ENCODE measurements around the gene SUPT4H1.

Gene SUPT4H1

GRCh38 chr17:58307468-58308172 is 44.4 kb downstream of the SUPT4H1 start:
- no peak for DNase-seq (ENCODE audit: low read depth in 2 of 2, low spot score in 1 of 2)

GRCh38 chr17:58306131-58306951 is 45.7 kb downstream of the SUPT4H1 start:
- no peak for DNase-seq (ENCODE audit: low read depth in 2 of 2, low spot score in 1 of 2)

- DNase-seq (ENCODE audit: low read depth in 2 of 2, low spot score in 1 of 2): no peak
Measured at GRCh38 chr17:58305626-58306025, 46.4 kb downstream of the SUPT4H1 start.

GRCh38 chr17:58304750-58305486 is 47.1 kb downstream of the SUPT4H1 start:
- no peak for DNase-seq (ENCODE audit: low read depth in 2 of 2, low spot score in 1 of 2)

GRCh38 chr17:58303971-58304749 is 47.8 kb downstream of the SUPT4H1 start:
- peak in 1 of 2 donors; percentile 18 for DNase-seq (ENCODE audit: low read depth in 2 of 2, low spot score in 1 of 2)

GRCh38 chr17:58302919-58303585 is 48.9 kb downstream of the SUPT4H1 start:
- DNase-seq (ENCODE audit: low read depth in 2 of 2, low spot score in 1 of 2): no peak

GRCh38 chr17:58302171-58302918 is 49.7 kb downstream of the SUPT4H1 start:
- DNase-seq (ENCODE audit: low read depth in 2 of 2, low spot score in 1 of 2): no peak

GRCh38 chr17:58301504-58302150 is 50.4 kb downstream of the SUPT4H1 start:
- no peak for DNase-seq (ENCODE audit: low read depth in 2 of 2, low spot score in 1 of 2)

GRCh38 chr17:58300336-58300735 is 51.7 kb downstream of the SUPT4H1 start:
- DNase-seq (ENCODE audit: low read depth in 2 of 2, low spot score in 1 of 2): no peak
